HepG2 (cell line): ENCODE data around the gene NFKB2. TPM values are rescaled to one million over a fixed set of nuclear protein-coding genes. Genes with fewer than 3 reads are reported as not detected.

Source experiments
- ATAC-seq: fragments of 200-7000 bp; cut with Tn5 transposase; 3 replicates; pipeline ENCODE4 v1.9.1; 2020; ENCODE audit warnings: mild to moderate bottlenecking, moderate library complexity
- BruUV-seq: library from RNA; stranded (reverse); fragments of 400-500 nt; replicated peaks from 2 replicates; lab custom pipeline; 2021; lab: Mats Ljungman, UMichigan
- CTCF ChIA-PET: fragments of 300-600 bp; formaldehyde crosslinking; extraction: SDS; loops from one replicate; lab custom pipeline; 2021; ENCODE audit warnings: low total read pairs, inconsistent platforms, low intra/inter-chr PET ratio; lab: Yijun Ruan, JAX
- POLR2A ChIA-PET: fragments of 350-600 bp; sonication (Branson Sonifier 250); formaldehyde crosslinking; loops from one replicate; lab custom pipeline; 2020; ENCODE audit warnings: antibody characterized with exemption, inconsistent platforms; lab: Yijun Ruan, JAX
- DNase-seq: peaks from one replicate; pipeline ENCODE4 v3.0.0-alpha.2; 2015; ENCODE audit warnings: low spot score
- FAIRE-seq: peaks from 3 replicates; lab custom pipeline; 2011; peaks lifted over from hg19 to GRCh38; lab: Jason Lieb, UNC
- H2AFZ ChIP-seq: one replicate; pipeline ENCODE4 v1.6.1; 2011; ENCODE audit warnings: low read length, inconsistent platforms
- H3K27ac ChIP-seq: fragments of 300-600 bp; 3 replicates; pipeline ENCODE4 v1.8.0; 2011; ENCODE audit warnings: mixed run types, mild to moderate bottlenecking, mixed read lengths, low read length, inconsistent platforms; ENCODE audit not compliant: insufficient read depth; ENCODE audit errors: extremely low read length
- H3K27me3 ChIP-seq, 2 experiments: fragments of 200-600 bp in 1 of 2; 2 replicates in 1 of 2; 3 replicates in 1 of 2; pipeline versions ENCODE4 v1.6.0 to v1.8.0; 2011; ENCODE audit warnings: low read length in 2 of 2, mild to moderate bottlenecking in 2 of 2, moderate library complexity in 2 of 2, inconsistent platforms in 1 of 2; ENCODE audit not compliant: insufficient read depth in 2 of 2, control insufficient read depth in 1 of 2
- H3K36me3 ChIP-seq, 2 experiments: fragments of 200-600 bp in 1 of 2; replicated peaks in 1 of 2; 2 replicates in 1 of 2; 3 replicates in 1 of 2; pipeline versions ENCODE4 v1.5.1 to v1.8.0; 2011; ENCODE audit warnings: low read length in 2 of 2, inconsistent platforms in 1 of 2; ENCODE audit not compliant: insufficient read depth in 2 of 2, control insufficient read depth in 1 of 2
- H3K4me1 ChIP-seq: 2 replicates; pipeline ENCODE4 v1.5.1; 2012; ENCODE audit warnings: low read length, inconsistent platforms; ENCODE audit not compliant: insufficient read depth
- H3K4me2 ChIP-seq: 2 replicates; pipeline ENCODE4 v1.6.0; 2011; ENCODE audit warnings: low read depth, low read length, inconsistent platforms
- H3K4me3 ChIP-seq, 3 experiments: fragments of 200-600 bp in 1 of 3; sonication (generic), shearing (Covaris generic) in 1 of 3; replicated peaks in 1 of 3; 2 replicates each; pipeline ENCODE4 v1.5.1; 2011 to 2016; ENCODE audit warnings: low read length in 3 of 3, inconsistent platforms in 2 of 3, low read depth in 2 of 3, mild to moderate bottlenecking in 2 of 3, control low read depth in 1 of 3, mixed read lengths in 1 of 3; ENCODE audit not compliant: insufficient read depth in 1 of 3
- H3K79me2 ChIP-seq: one replicate; pipeline ENCODE4 v1.6.1; 2011; ENCODE audit warnings: low read length, inconsistent platforms; ENCODE audit not compliant: insufficient read depth
- H3K9ac ChIP-seq: 2 replicates; pipeline ENCODE4 v1.6.0; 2011; ENCODE audit warnings: mild to moderate bottlenecking, low read depth, low read length, inconsistent platforms; ENCODE audit not compliant: insufficient read depth
- H3K9me3 ChIP-seq: 2 replicates; pipeline ENCODE4 v1.5.1; 2012; ENCODE audit warnings: mild to moderate bottlenecking, low read length
- H4K20me1 ChIP-seq: 2 replicates; pipeline ENCODE4 v1.6.0; 2011; ENCODE audit warnings: inconsistent platforms, mild to moderate bottlenecking, low read length, moderate library complexity; ENCODE audit not compliant: insufficient read depth
- ATF7-NPFF ChIP-seq: sonication (generic); formaldehyde crosslinking; IDR thresholded peaks from 2 replicates; pipeline ENCODE4 v1.8.1; 2023; ENCODE audit warnings: mild to moderate bottlenecking, low read depth, missing genetic modification reagents, moderate library complexity
- CBX1 ChIP-seq: IDR thresholded peaks from one replicate; pipeline ENCODE4 v1.6.1; 2016; ENCODE audit warnings: antibody characterized with exemption, low read depth
- GATA4 ChIP-seq: sonication (generic); IDR thresholded peaks from 2 replicates; pipeline ENCODE4 v1.6.1; 2016; ENCODE audit warnings: antibody characterized with exemption, low read depth, borderline replicate concordance
- JDP2 ChIP-seq: sonication (generic); formaldehyde crosslinking; IDR thresholded peaks from 2 replicates; pipeline ENCODE4 v1.8.1; 2022; ENCODE audit warnings: missing genetic modification reagents, borderline replicate concordance
- KDM6A ChIP-seq: IDR thresholded peaks from 2 replicates; pipeline ENCODE4 v1.6.1; 2016; ENCODE audit warnings: low read depth
- NAIF1 ChIP-seq: sonication (generic); formaldehyde crosslinking; IDR thresholded peaks from 2 replicates; pipeline ENCODE4 v1.5.0; 2020; ENCODE audit warnings: mild to moderate bottlenecking, missing genetic modification reagents, borderline replicate concordance
- RFX1 ChIP-seq: fragments of 450-650 bp; IDR thresholded peaks from 2 replicates; pipeline ENCODE4 v1.6.1; 2017
- TBX2 ChIP-seq: sonication (generic); formaldehyde crosslinking; IDR thresholded peaks from 2 replicates; pipeline ENCODE4 v1.5.0; 2020; ENCODE audit warnings: missing genetic modification reagents, mild to moderate bottlenecking, borderline replicate concordance
- TEAD3 ChIP-seq: optimal IDR thresholded peaks from 2 replicates; pipeline ENCODE3; 2016; ENCODE audit warnings: borderline replicate concordance
- TSC22D2 ChIP-seq: sonication (generic); formaldehyde crosslinking; IDR thresholded peaks from 2 replicates; pipeline ENCODE4 v1.5.1; 2020; ENCODE audit warnings: missing genetic modification reagents, mild to moderate bottlenecking, borderline replicate concordance
- ZNF138 ChIP-seq: sonication (generic); formaldehyde crosslinking; IDR thresholded peaks from 2 replicates; pipeline ENCODE4 v1.5.0; 2020; ENCODE audit warnings: mild to moderate bottlenecking, low read depth, missing genetic modification reagents
- ZNF230 ChIP-seq: sonication (generic); formaldehyde crosslinking; IDR thresholded peaks from 2 replicates; pipeline ENCODE4 v1.4.0; 2020; ENCODE audit warnings: mild to moderate bottlenecking, missing genetic modification reagents
- ZNF234 ChIP-seq: sonication (generic); formaldehyde crosslinking; conservative IDR thresholded peaks from 2 replicates; pipeline ENCODE4 v1.5.1; 2020; ENCODE audit warnings: mild to moderate bottlenecking, missing genetic modification reagents
- ZNF3 ChIP-seq: IDR thresholded peaks from 2 replicates; pipeline ENCODE4 v1.7.0; 2017; ENCODE audit warnings: inconsistent platforms
- WGBS: methylation state at CpG from one replicate; pipeline ENCODE4 v1.1.6; 2017; ENCODE audit warnings: low lambda C conversion rate; 5-methylcytosine and 5-hydroxymethylcytosine counted together
- in situ Hi-C: cut with HindIII; loops from 2 replicates; pipeline ENCODE4 v1.10.0; 2017; ENCODE audit warnings: low pct_unique_long_range_greater_than_20kb; ENCODE audit not compliant: extremely low pct_ligation_motif_present
- intact Hi-C: fragments of 100-400 bp; cut with micrococcal nuclease; formaldehyde crosslinking; loops from one replicate; pipeline ENCODE4 v1.10.0; 2022; ENCODE audit not compliant: unreplicated experiment
- polyA plus RNA-seq, 8 experiments: library from polyadenylated mRNA; depleted of rRNA in 3 of 8; stranded (reverse) in 7 of 8; unstranded in 1 of 8; fragments of >200 nt; fragmentation: Illumina TruSeq in 4 of 8; extraction: Trizol in 4 of 8; gene quantifications; 2 replicates each; pipeline versions ENCODE4 v1.2.1 to v1.2.3, GENCODE V29; 2011 to 2016; ENCODE audit warnings: low read depth in 4 of 8, missing spikeins in 1 of 8, mixed read lengths in 1 of 8; ENCODE audit not compliant: insufficient read depth in 1 of 8
- total RNA-seq, 5 experiments: library from RNA; depleted of rRNA; stranded (reverse); fragments of >200 nt; fragmentation: Illumina TruSeq; extraction: Trizol; gene quantifications; 2 replicates each; pipeline ENCODE4 v1.2.3, GENCODE V29; 2016; ENCODE audit warnings: low read depth in 1 of 5
- TF ChIP-seq, protein P1 (sequence below): sonication (generic); formaldehyde crosslinking; IDR thresholded peaks from 2 replicates; pipeline ENCODE4 v1.4.0; 2020; ENCODE audit warnings: missing genetic modification reagents
- TF ChIP-seq, protein P2 (sequence below): sonication (generic); formaldehyde crosslinking; IDR thresholded peaks from 2 replicates; pipeline ENCODE4 v1.5.0; 2020; ENCODE audit warnings: mild to moderate bottlenecking, missing genetic modification reagents

NFKB2 gene
- total and polyA plus RNA-seq, 2 of the 13 experiments (the other 11 are each of a cell fraction or from before 2014, with no cell fraction given) = 7.7 to 12.5 TPM

DNA sequence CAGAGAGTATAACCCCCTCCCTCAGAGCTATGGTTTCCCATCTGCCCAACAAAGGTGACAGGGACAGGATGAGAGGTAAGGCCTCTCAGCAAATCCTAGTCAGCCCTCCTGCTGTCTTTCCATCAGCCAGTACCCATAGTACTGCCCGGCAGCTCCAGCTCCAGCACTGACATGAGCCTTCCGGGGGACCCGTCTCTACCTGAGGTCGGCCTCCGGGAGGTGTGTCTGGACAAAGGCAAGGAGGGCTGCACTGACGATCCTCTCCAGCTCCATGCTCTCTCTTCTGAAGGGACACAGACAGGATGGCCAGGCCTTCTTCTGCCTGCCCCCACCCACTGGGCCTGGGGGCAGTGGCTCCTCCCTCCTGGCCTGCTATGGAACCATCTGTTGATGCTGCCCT, 29.4 kb downstream of the NFKB2 start (continued):
- TF ChIP-seq ZNF234 (CRISPR knock-in tag) (no peak), TEAD3 (CRISPR knock-in tag) (no peak), ATF7-NPFF (CRISPR knock-in tag) (no peak), KDM6A (no peak)

DNA sequence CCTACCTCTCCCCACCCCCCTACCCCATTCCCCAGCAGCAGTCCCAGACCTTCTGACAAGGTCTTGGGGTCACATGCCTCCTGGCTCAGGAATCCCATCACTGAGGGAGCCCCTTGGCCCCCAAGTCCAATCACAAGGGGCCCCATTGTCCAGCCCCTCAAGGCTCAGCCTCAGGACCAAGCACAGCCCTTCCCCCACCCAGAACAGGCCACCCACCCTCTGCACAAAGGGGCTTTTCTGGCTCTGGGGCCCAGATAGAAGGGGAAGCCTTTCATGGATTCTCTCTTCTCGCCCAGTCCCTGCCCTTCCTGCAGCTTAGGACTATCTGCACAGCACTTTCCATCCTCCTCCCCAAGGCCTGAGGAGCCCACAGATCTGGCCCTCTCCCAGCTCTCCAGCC, 29.9 kb downstream of the NFKB2 start:
- no peak for FAIRE-seq
- intact Hi-C loops = no loop called here

More for the DNA sequence above, 29.9 kb downstream of the NFKB2 start:
- BruUV-seq = no TSS peak
- 85% methylated on average over 1 of the region's 1 CpG for WGBS
- peaks cover 18% of the 10 kb centered on the region for H3K4me1 ChIP-seq
- no peak for ATAC-seq
- no peaks in the 10 kb centered on the region for H3K79me2 ChIP-seq
- H3K27ac ChIP-seq = no peak overlapping the region
- no peaks in the 10 kb centered on the region for H3K27me3 ChIP-seq
- no peak for TF ChIP-seq ZNF138 (CRISPR knock-in tag)
- TF ChIP-seq NAIF1 (CRISPR knock-in tag) = no peak
- no peak for TF ChIP-seq TBX2 (CRISPR knock-in tag)
- TF ChIP-seq JDP2 = no peak
- TF ChIP-seq RFX1 = no peak
- TF ChIP-seq GATA4 = no peak
- TF ChIP-seq, protein P1, sequence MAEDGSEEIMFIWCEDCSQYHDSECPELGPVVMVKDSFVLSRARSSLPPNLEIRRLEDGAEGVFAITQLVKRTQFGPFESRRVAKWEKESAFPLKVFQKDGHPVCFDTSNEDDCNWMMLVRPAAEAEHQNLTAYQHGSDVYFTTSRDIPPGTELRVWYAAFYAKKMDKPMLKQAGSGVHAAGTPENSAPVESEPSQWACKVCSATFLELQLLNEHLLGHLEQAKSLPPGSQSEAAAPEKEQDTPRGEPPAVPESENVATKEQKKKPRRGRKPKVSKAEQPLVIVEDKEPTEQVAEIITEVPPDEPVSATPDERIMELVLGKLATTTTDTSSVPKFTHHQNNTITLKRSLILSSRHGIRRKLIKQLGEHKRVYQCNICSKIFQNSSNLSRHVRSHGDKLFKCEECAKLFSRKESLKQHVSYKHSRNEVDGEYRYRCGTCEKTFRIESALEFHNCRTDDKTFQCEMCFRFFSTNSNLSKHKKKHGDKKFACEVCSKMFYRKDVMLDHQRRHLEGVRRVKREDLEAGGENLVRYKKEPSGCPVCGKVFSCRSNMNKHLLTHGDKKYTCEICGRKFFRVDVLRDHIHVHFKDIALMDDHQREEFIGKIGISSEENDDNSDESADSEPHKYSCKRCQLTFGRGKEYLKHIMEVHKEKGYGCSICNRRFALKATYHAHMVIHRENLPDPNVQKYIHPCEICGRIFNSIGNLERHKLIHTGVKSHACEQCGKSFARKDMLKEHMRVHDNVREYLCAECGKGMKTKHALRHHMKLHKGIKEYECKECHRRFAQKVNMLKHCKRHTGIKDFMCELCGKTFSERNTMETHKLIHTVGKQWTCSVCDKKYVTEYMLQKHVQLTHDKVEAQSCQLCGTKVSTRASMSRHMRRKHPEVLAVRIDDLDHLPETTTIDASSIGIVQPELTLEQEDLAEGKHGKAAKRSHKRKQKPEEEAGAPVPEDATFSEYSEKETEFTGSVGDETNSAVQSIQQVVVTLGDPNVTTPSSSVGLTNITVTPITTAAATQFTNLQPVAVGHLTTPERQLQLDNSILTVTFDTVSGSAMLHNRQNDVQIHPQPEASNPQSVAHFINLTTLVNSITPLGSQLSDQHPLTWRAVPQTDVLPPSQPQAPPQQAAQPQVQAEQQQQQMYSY (CRISPR knock-in tag) = no peak
- TF ChIP-seq ZNF230 (CRISPR knock-in tag) = no peak
- TF ChIP-seq, protein P2, sequence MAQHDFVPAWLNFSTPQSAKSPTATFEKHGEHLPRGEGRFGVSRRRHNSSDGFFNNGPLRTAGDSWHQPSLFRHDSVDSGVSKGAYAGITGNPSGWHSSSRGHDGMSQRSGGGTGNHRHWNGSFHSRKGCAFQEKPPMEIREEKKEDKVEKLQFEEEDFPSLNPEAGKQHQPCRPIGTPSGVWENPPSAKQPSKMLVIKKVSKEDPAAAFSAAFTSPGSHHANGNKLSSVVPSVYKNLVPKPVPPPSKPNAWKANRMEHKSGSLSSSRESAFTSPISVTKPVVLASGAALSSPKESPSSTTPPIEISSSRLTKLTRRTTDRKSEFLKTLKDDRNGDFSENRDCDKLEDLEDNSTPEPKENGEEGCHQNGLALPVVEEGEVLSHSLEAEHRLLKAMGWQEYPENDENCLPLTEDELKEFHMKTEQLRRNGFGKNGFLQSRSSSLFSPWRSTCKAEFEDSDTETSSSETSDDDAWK (CRISPR knock-in tag) = no peak
- no peak for TF ChIP-seq TSC22D2 (CRISPR knock-in tag)
- TF ChIP-seq ZNF3 (CRISPR knock-in tag) = no peak
- no peak for TF ChIP-seq CBX1
- TF ChIP-seq, all 625 proteins: peak for 0
- no peak overlapping the region for H3K4me2 ChIP-seq
- in situ Hi-C loops = no loop called here
- H3K9ac ChIP-seq = no peak overlapping the region
- no peaks in the 10 kb centered on the region for H4K20me1 ChIP-seq
- ChIA-PET CTCF (no interaction called here), POLR2A (interaction anchor here (1.3 kb wide), 1 partner anchor 26 kb away, joined by 5 read pairs; the partner anchor contains the start of gene C10orf95)
- DNase-seq = no peak
- H2AFZ ChIP-seq = no peak overlapping the region
- no peak overlapping the region for H3K4me3 ChIP-seq
- H3K9me3 ChIP-seq = no peaks in the 10 kb centered on the region
- peaks cover 1 to 14% of the 10 kb centered on the region in 2 experiments; a peak in 3 of 5 replicates for H3K36me3 ChIP-seq
